HEK293 (cell line): Measurements from ENCODE around the gene ASAP2.

ENCODE experiments used
- CTCF ChIA-PET: fragments of 350-600 bp; formaldehyde crosslinking; extraction: SDS; loops from one replicate; lab custom pipeline; 2021; ENCODE audit warnings: antibody characterized with exemption; lab: Yijun Ruan, JAX
- POLR2A ChIA-PET: fragments of 300-600 bp; formaldehyde crosslinking; extraction: SDS; loops from one replicate; lab custom pipeline; 2020; ENCODE audit warnings: antibody characterized with exemption, inconsistent platforms; lab: Yijun Ruan, JAX
- H3K27ac ChIP-seq: fragments of 200-500 bp; sonication (Bioruptor generic); 2 replicates; pipeline ENCODE4 v1.5.1; 2014; ENCODE audit warnings: low read depth, low read length, control low read depth, inconsistent platforms; ENCODE audit errors: extremely low read depth
- H3K36me3 ChIP-seq, 2 experiments: fragments of 200-500 bp in 1 of 2; sonication (Bioruptor generic) in 1 of 2; 1 replicate in 1 of 2; 2 replicates in 1 of 2; pipeline ENCODE4 v1.5.1; 2014 to 2017; ENCODE audit warnings: inconsistent platforms in 2 of 2, low read length in 2 of 2; ENCODE audit not compliant: control insufficient read depth in 2 of 2, insufficient read depth in 1 of 2
- H3K4me1 ChIP-seq: fragments of 200-500 bp; sonication (Bioruptor generic); 2 replicates; pipeline ENCODE4 v1.5.1; 2014; ENCODE audit warnings: mild to moderate bottlenecking, low read length, inconsistent platforms; ENCODE audit not compliant: control insufficient read depth, insufficient read depth
- H3K4me3 ChIP-seq: 2 replicates; pipeline ENCODE4 v1.5.1; 2011; ENCODE audit warnings: low read depth, mild to moderate bottlenecking, control low read depth, low read length, moderate library complexity
- H3K9me3 ChIP-seq: fragments of 200-500 bp; sonication (Bioruptor generic); 2 replicates; pipeline ENCODE4 v1.5.1; 2014; ENCODE audit warnings: low read depth, low read length, inconsistent platforms; ENCODE audit not compliant: control insufficient read depth, insufficient read depth
- EGR2 ChIP-seq: fragments of 450-650 bp; formaldehyde crosslinking; IDR thresholded peaks from 2 replicates; pipeline ENCODE4 v1.5.1; 2016; ENCODE audit warnings: low read depth, missing biosample characterization, missing genetic modification characterization
- FEZF1 ChIP-seq: fragments of 450-650 bp; formaldehyde crosslinking; IDR thresholded peaks from 2 replicates; pipeline ENCODE4 v1.5.1; 2016; ENCODE audit warnings: missing biosample characterization, missing genetic modification characterization
- GFI1B ChIP-seq: fragments of 450-650 bp; formaldehyde crosslinking; IDR thresholded peaks from 2 replicates; pipeline ENCODE4 v1.5.1; 2016; ENCODE audit warnings: missing biosample characterization, missing genetic modification characterization
- KLF10 ChIP-seq: fragments of 450-650 bp; IDR thresholded peaks from 2 replicates; pipeline ENCODE4 v1.5.1; 2018; ENCODE audit warnings: missing biosample characterization, mild to moderate bottlenecking, missing genetic modification characterization
- MYNN ChIP-seq: fragments of 450-650 bp; formaldehyde crosslinking; IDR thresholded peaks from 2 replicates; pipeline ENCODE4 v1.5.1; 2016; ENCODE audit warnings: missing biosample characterization, missing genetic modification characterization, borderline replicate concordance
- RBAK ChIP-seq: fragments of 450-650 bp; formaldehyde crosslinking; IDR thresholded peaks from 2 replicates; pipeline ENCODE4 v1.5.1; 2016; ENCODE audit warnings: missing biosample characterization, missing genetic modification characterization
- TCF7L2 ChIP-seq: IDR thresholded peaks from 2 replicates; pipeline ENCODE4 v1.6.1; 2011; ENCODE audit warnings: low read depth, mild to moderate bottlenecking, inconsistent platforms, low read length, moderate library complexity, borderline replicate concordance
- ZBTB21 ChIP-seq: fragments of 450-650 bp; formaldehyde crosslinking; IDR thresholded peaks from 2 replicates; pipeline ENCODE4 v1.5.1; 2017; ENCODE audit warnings: missing biosample characterization, missing genetic modification characterization
- ZNF248 ChIP-seq: fragments of 450-650 bp; formaldehyde crosslinking; IDR thresholded peaks from 2 replicates; pipeline ENCODE4 v1.5.1; 2017; ENCODE audit warnings: missing biosample characterization, missing genetic modification characterization
- ZNF366 ChIP-seq: fragments of 450-650 bp; formaldehyde crosslinking; conservative IDR thresholded peaks from 2 replicates; pipeline ENCODE4 v1.5.1; 2016; ENCODE audit warnings: missing biosample characterization, missing genetic modification characterization
- ZNF549 ChIP-seq: fragments of 450-650 bp; IDR thresholded peaks from 2 replicates; pipeline ENCODE4 v1.5.1; 2018; ENCODE audit warnings: missing biosample characterization, missing genetic modification characterization, mild to moderate bottlenecking, inconsistent platforms, moderate library complexity
- ZNF555 ChIP-seq: fragments of 450-650 bp; formaldehyde crosslinking; conservative IDR thresholded peaks from 2 replicates; pipeline ENCODE4 v1.5.1; 2017; ENCODE audit warnings: missing biosample characterization, mild to moderate bottlenecking, missing genetic modification characterization, inconsistent platforms
- ZNF571 ChIP-seq: fragments of 450-650 bp; formaldehyde crosslinking; IDR thresholded peaks from 2 replicates; pipeline ENCODE4 v1.5.0; 2017; ENCODE audit warnings: missing biosample characterization, missing genetic modification characterization
- ZNF596 ChIP-seq: fragments of 450-650 bp; IDR thresholded peaks from 2 replicates; pipeline ENCODE4 v1.5.0; 2018; ENCODE audit warnings: missing biosample characterization, mild to moderate bottlenecking, missing genetic modification characterization, moderate library complexity
- ZNF768 ChIP-seq: fragments of 450-650 bp; formaldehyde crosslinking; IDR thresholded peaks from 2 replicates; pipeline ENCODE4 v1.5.1; 2018; ENCODE audit warnings: missing biosample characterization, mild to moderate bottlenecking, missing genetic modification characterization
- TF ChIP-seq, protein P1 (sequence below): fragments of 450-650 bp; formaldehyde crosslinking; IDR thresholded peaks from 2 replicates; pipeline ENCODE4 v1.5.1; 2016; ENCODE audit warnings: missing biosample characterization, missing genetic modification characterization, low read depth
- TF ChIP-seq, protein P2 (sequence below): fragments of 450-650 bp; formaldehyde crosslinking; IDR thresholded peaks from 2 replicates; pipeline ENCODE4 v1.5.1; 2016; ENCODE audit warnings: missing biosample characterization, missing genetic modification characterization, low read depth

The ASAP2 gene

DNA sequence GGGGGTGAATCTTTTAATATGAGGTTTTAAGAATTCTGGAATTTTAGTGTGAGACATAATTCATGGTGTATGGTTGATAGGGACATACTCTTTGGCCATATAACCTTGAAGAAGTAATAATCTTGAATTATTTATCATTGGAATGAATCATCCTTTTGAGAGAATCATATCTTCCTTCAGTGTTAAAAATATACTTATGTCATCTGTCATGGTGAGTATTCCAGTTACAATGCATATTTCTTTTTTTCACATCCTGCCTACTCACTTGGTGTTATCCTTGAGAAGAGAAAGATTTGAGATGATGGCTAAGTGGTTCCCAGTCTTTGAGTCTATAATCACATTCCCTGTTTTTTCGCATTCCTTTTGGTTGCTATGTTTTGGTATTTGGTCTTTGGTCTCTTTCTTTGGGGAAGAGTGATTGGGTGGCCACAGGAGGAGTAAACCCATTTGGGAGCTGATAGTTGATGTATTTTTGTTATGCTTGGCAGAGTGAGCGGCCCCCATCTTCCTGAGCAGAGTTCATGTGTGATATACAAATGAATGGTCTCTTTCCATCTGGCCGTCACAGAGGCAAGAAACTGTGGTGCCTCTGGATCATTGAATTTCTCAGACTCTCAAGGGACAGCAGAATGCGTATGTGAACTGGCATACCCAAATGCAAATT lies 21.6 kb downstream of the ASAP2 start (continued):
- TF ChIP-seq GFI1B (tag by site-specific recombination) (no peak), ZNF596 (tag by site-specific recombination) (no peak), ZNF555 (tag by site-specific recombination) (no peak), ZNF366 (tag by site-specific recombination) (no peak), ZNF768 (tag by site-specific recombination) (no peak), TCF7L2 (no peak), FEZF1 (tag by site-specific recombination) (no peak)

GRCh38 chr2:9228781-9229469 lies 22.3 kb downstream of the ASAP2 start:
- POLR2A ChIA-PET, result no interaction called here
- TF ChIP-seq EGR2 (tag by site-specific recombination), result no peak
- TF ChIP-seq ZNF549, result no peak
- no peak for TF ChIP-seq ZNF248 (tag by site-specific recombination)
- no peak for TF ChIP-seq RBAK
- TF ChIP-seq, all 188 proteins: peak for 0
- CTCF ChIA-PET, result interaction anchor here (0.6 kb wide), 1 partner anchor 12 kb away, joined by 3 read pairs; no protein-coding TSS in a partner anchor
- Histone ChIP-seq H3K9me3 (no peaks in the 10 kb centered on the region), H3K4me3 (no peak overlapping the region), H3K36me3 (no peaks in the 10 kb centered on the region), H3K4me1 (peaks cover 6% of the 10 kb centered on the region; the same call in 1 of the 2 replicates), H3K27ac (no peak overlapping the region)

DNA sequence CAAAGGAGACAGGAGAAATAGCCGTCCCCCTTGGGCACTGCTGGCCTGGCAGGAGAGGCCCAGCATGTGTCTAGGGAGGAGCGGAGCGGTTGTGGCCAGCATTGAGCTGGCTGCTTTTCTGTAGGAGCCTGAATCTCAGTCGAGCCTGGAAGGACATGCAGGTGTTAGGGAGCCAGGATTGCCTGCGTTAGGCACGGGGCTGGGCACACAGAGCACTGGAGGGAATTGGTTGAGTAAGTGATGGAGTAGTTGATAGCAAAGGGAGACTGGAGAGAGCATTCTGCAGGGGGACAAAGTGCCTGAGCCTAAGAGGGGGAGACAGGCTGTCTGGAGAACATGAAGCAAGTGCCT lies 22.8 kb downstream of the ASAP2 start:
- Histone ChIP-seq H3K4me3 (no peak overlapping the region), H3K27ac (no peak overlapping the region)
- CTCF ChIA-PET, result no interaction called here

More for the DNA sequence above, 22.8 kb downstream of the ASAP2 start:
- Histone ChIP-seq H3K36me3 (no peaks in the 10 kb centered on the region), H3K4me1 (peaks cover 6% of the 10 kb centered on the region; the same call in 1 of the 2 replicates), H3K9me3 (no peaks in the 10 kb centered on the region)
- no peak for TF ChIP-seq MYNN (tag by site-specific recombination)
- TF ChIP-seq, protein P1, sequence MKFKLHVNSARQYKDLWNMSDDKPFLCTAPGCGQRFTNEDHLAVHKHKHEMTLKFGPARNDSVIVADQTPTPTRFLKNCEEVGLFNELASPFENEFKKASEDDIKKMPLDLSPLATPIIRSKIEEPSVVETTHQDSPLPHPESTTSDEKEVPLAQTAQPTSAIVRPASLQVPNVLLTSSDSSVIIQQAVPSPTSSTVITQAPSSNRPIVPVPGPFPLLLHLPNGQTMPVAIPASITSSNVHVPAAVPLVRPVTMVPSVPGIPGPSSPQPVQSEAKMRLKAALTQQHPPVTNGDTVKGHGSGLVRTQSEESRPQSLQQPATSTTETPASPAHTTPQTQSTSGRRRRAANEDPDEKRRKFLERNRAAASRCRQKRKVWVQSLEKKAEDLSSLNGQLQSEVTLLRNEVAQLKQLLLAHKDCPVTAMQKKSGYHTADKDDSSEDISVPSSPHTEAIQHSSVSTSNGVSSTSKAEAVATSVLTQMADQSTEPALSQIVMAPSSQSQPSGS (tag by site-specific recombination), result no peak
- TF ChIP-seq ZBTB21 (tag by site-specific recombination), result no peak
- TF ChIP-seq ZNF571 (tag by site-specific recombination), result no peak
- no peak for TF ChIP-seq KLF10 (tag by site-specific recombination)
- no peak for TF ChIP-seq RBAK
- TF ChIP-seq, protein P2, sequence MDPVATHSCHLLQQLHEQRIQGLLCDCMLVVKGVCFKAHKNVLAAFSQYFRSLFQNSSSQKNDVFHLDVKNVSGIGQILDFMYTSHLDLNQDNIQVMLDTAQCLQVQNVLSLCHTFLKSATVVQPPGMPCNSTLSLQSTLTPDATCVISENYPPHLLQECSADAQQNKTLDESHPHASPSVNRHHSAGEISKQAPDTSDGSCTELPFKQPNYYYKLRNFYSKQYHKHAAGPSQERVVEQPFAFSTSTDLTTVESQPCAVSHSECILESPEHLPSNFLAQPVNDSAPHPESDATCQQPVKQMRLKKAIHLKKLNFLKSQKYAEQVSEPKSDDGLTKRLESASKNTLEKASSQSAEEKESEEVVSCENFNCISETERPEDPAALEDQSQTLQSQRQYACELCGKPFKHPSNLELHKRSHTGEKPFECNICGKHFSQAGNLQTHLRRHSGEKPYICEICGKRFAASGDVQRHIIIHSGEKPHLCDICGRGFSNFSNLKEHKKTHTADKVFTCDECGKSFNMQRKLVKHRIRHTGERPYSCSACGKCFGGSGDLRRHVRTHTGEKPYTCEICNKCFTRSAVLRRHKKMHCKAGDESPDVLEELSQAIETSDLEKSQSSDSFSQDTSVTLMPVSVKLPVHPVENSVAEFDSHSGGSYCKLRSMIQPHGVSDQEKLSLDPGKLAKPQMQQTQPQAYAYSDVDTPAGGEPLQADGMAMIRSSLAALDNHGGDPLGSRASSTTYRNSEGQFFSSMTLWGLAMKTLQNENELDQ (tag by site-specific recombination), result no peak
- POLR2A ChIA-PET, result interaction anchor here (0.9 kb wide), 1 partner anchor 37 kb away, joined by 3 read pairs; no protein-coding TSS in a partner anchor
